HFF-Myc (cell line): ENCODE data around the gene CHKB.

Source experiments
- DNase-seq: peaks from one replicate; pipeline ENCODE4 v3.0.0-alpha.2; 2011; ENCODE audit warnings: low read depth; ENCODE audit errors: extremely low read depth
- H3K4me3 ChIP-seq: replicated peaks from 2 replicates; pipeline ENCODE4 v1.5.1; 2011; ENCODE audit warnings: low read depth, mild to moderate bottlenecking, control low read depth, low read length
- TF ChIP-seq, protein P1 (sequence below): IDR thresholded peaks from 2 replicates; pipeline ENCODE4 v1.5.1; 2012; ENCODE audit warnings: mild to moderate bottlenecking, low read depth, low read length, control low read depth; ENCODE audit errors: missing control alignments

CHKB gene

DNA sequence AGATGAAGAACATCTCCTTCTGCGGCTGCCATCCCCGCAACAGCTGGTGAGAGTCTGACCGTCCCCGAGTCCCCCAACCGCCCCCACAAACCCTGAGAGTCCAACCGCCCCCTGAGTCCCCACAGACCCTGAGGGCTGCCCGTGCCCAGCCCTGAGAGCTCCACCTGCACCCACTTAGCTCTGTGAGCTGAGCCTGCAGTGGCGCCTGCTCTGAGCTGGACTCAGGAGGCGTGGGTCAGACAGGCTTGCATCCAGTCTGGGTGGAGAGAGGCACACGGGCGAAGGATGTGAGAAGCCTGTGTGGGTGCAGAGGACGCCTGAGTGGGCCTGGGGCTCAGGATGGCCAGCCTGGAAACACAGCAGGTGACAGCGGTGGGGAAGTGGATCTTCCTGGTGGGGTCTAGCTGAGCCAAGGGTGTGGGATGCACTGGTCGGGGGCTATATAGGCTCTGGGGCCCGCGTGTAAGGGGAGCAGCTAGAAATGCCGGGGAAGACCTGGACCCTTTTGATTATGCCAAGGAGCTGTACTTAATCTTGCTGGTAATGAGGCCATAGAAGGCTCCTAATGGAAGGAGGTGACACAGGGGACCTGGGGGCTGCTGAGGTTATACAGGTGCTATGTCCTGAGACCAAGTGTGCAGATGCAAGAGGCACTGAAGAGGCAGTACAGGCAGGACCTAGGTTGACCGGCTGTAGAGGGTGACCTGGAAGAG lies 24.5 kb upstream of the CHKB start:
- no peak overlapping the region for H3K4me3 ChIP-seq
- no peak for DNase-seq
- TF ChIP-seq, protein P1, sequence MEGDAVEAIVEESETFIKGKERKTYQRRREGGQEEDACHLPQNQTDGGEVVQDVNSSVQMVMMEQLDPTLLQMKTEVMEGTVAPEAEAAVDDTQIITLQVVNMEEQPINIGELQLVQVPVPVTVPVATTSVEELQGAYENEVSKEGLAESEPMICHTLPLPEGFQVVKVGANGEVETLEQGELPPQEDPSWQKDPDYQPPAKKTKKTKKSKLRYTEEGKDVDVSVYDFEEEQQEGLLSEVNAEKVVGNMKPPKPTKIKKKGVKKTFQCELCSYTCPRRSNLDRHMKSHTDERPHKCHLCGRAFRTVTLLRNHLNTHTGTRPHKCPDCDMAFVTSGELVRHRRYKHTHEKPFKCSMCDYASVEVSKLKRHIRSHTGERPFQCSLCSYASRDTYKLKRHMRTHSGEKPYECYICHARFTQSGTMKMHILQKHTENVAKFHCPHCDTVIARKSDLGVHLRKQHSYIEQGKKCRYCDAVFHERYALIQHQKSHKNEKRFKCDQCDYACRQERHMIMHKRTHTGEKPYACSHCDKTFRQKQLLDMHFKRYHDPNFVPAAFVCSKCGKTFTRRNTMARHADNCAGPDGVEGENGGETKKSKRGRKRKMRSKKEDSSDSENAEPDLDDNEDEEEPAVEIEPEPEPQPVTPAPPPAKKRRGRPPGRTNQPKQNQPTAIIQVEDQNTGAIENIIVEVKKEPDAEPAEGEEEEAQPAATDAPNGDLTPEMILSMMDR = no peak

DNA sequence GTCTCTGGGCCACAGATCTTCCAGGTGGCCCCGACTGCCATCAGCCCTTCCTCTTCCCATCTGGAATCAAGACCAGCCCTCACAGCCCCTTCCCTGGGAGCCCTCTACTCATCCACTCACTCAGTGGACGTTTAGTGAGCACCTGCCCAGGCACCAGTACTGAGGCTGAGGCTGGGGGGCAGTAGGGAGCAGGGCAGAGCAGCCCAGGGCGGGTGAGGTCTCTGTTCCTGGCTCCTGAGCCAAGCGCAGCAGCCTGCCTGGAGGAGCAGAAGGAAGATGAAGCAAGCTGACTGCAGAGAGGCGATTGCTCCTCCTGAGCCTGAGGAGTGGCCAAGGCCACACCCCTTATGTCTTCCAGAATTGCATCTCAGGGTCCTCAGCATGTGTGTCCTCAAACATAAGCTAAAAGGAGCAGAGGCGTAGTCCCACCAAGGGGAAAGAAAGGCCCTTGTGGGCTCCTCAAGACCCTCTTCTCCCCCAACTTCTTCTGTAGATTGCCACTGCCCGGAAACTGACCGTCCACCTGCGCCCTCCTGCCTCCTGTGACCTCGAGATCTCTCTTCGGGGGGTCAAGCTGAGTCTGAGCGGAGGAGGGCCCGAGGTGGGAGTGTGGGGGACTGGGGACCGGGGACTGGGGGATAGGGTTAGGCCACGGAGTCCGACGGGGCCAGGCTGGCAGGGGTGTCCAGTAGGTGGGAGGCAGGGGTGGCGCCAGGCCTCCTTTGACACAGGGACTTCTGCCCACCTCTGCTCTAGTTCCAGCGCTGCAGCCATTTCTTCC lies 23.7 kb upstream of the CHKB start:
- no peak for DNase-seq
- TF ChIP-seq, protein P1 = peak; percentile 3
- no peak overlapping the region for H3K4me3 ChIP-seq

DNA sequence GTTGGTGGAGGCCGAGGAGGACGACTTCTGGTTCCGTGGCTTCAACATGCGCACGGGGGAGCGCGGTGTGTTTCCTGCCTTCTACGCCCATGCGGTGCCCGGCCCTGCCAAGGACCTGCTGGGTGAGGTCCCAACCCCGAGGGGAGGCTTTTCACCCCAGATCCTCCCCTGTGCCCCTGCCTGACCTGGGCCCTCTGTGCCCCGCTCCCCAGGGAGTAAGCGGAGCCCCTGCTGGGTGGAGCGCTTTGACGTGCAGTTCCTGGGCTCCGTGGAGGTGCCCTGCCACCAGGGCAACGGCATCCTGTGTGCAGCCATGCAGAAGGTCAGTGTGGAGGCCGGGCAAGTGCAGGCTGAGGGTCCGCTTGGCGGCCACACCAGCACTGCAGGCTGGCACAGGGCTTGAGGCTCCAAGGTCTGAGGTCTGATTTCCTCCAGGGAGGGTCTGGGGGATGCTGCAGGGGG lies 23.0 kb upstream of the CHKB start:
- TF ChIP-seq, protein P1 = no peak
- no peak for DNase-seq
- H3K4me3 ChIP-seq = no peak overlapping the region

DNA sequence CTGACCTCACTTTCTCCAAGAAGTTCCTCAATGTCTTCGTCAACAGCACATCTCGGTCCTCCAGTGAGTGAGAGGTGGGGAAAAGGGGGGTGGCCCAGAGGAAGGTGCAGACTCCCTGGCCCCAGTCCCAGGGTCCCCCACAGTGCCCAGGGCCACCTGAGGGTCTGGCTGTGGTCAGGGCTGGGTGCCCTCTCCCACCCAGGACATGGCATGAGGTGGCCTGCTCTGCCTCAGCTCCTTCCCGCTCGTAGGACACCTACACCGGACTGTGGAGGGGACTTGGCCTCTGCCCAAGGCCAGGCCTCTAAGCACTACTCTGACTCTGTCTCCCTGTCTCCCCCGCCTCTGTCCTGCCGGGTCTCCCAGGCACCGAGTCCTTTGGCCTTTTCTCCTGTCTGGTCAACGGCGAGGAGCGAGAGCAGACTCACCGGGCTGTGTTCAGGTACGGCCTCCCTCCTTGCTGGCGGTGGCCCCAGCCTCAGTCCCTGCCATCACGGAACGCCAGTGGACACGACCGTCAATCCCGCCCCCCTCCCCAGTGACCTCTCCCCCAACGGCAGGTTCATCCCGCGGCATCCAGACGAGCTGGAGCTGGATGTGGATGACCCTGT lies 22.5 kb upstream of the CHKB start:
- DNase-seq = no peak
- TF ChIP-seq, protein P1 = no peak
- H3K4me3 ChIP-seq = no peak overlapping the region

DNA sequence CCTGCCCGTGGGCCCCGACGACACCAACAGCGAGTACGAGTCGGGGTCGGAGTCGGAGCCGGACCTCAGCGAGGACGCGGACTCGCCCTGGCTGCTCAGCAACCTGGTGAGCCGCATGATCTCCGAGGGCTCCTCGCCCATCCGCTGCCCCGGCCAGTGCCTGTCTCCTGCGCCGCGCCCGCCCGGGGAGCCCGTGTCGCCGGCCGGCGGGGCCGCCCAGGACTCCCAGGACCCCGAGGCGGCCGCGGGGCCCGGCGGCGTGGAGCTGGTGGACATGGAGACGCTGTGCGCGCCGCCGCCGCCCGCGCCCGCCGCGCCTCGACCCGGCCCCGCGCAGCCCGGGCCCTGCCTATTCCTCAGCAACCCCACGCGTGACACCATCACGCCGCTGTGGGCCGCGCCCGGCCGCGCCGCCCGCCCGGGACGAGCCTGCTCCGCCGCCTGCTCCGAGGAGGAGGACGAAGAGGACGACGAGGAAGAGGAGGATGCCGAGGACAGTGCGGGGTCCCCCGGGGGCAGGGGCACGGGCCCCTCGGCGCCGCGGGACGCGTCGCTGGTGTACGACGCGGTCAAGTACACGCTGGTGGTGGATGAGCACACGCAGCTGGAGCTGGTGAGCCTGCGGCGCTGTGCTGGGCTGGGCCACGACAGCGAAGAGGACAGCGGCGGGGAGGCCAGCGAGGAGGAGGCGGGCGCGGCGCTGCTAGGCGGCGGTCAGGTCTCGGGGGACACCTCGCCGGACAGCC lies 21.8 kb upstream of the CHKB start:
- TF ChIP-seq, protein P1 = no peak
- DNase-seq = no peak
- no peak overlapping the region for H3K4me3 ChIP-seq

DNA sequence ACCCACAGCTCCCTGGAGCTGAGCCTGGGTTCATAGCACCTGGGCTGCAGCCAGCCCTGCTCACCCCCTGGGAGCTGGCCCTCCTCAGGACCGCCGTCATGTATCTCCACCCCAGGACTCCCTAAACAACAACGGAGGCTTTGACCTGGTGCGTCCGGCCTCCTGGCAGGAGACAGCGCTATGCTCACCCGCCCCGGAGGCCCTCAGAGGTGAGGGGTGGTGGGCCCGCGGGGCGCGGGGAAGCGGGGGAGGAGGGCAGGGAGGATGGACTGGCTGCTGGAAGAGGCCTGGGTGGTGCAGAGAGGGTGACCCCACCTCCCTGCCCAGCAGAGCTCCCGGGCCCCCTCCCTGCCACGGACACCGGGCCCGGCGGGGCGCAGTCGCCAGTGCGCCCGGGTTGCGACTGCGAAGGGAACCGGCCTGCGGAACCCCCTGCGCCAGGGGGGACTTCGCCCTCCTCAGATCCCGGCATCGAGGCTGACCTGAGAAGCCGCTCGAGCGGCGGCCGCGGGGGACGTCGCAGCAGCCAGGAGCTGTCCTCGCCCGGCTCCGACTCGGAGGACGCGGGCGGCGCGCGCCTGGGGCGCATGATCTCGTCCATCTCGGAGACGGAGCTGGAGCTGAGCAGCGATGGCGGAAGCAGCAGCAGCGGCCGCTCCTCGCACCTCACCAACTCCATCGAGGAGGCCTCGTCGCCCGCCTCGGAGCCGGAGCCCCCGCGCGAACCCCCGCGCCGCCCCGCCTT lies 21.0 kb upstream of the CHKB start:
- TF ChIP-seq, protein P1 = no peak
- no peak overlapping the region for H3K4me3 ChIP-seq
- no peak for DNase-seq
